HUES64 (cell line): Measurements from ENCODE around the gene KCNA5.

ENCODE experiments used
- H3K27ac ChIP-seq: 2 replicates; pipeline ENCODE4 v1.7.0; 2013; ENCODE audit warnings: low read depth, low read length, inconsistent platforms
- H3K27me3 ChIP-seq: 2 replicates; pipeline ENCODE4 v1.6.1; 2013; ENCODE audit warnings: mild to moderate bottlenecking, low read length; ENCODE audit not compliant: insufficient read depth
- H3K36me3 ChIP-seq: 2 replicates; pipeline ENCODE4 v1.6.1; 2013; ENCODE audit warnings: mild to moderate bottlenecking, low read length; ENCODE audit not compliant: insufficient read depth
- H3K4me1 ChIP-seq: 2 replicates; pipeline ENCODE4 v1.6.1; 2013; ENCODE audit warnings: mild to moderate bottlenecking, low read length, moderate library complexity; ENCODE audit not compliant: insufficient read depth
- H3K4me3 ChIP-seq: 2 replicates; pipeline ENCODE4 v1.5.1; 2013; ENCODE audit warnings: mild to moderate bottlenecking, low read length, moderate library complexity
- H3K9ac ChIP-seq: 2 replicates; pipeline ENCODE4 v1.6.1; 2013; ENCODE audit warnings: mild to moderate bottlenecking, low read depth, low read length
- H3K9me3 ChIP-seq: 2 replicates; pipeline ENCODE4 v1.6.1; 2013; ENCODE audit warnings: low read depth, low read length; ENCODE audit not compliant: insufficient read depth
- WGBS: fragments of 150-250, 120-280 bp; methylation state at CpG from one replicate; pipeline ENCODE4 v1.1.7; 2013; ENCODE audit warnings: missing lambda C conversion rate; 5-methylcytosine and 5-hydroxymethylcytosine counted together

Gene KCNA5

DNA sequence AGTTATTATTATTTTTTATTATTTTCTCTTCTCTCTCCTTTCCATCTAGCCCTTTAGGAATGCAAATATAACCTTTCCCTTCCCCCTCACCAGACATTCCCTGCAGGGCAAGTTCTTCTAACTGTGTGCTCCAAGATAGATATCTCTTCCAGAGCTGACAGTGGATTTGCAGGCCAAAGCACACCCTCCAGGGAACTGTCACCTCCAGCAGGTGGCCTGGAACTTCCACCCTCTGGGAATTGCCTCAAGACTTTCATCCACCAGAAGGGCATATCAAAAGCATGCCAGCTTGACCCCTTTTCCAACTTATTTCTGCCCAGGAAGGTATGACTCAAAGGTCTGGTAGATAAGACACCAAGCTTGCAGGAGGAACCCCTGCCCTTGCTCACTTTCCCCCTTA is 13.6 kb upstream of the KCNA5 start:
- H3K9me3 ChIP-seq, result no peaks in the 10 kb centered on the region
- peaks cover 23% of the 10 kb centered on the region for H3K4me1 ChIP-seq
- H3K36me3 ChIP-seq, result no peaks in the 10 kb centered on the region
- H3K9ac ChIP-seq, result no peak overlapping the region
- H3K27ac ChIP-seq, result no peak overlapping the region
- H3K4me3 ChIP-seq, result no peak overlapping the region
- no peaks in the 10 kb centered on the region for H3K27me3 ChIP-seq

DNA sequence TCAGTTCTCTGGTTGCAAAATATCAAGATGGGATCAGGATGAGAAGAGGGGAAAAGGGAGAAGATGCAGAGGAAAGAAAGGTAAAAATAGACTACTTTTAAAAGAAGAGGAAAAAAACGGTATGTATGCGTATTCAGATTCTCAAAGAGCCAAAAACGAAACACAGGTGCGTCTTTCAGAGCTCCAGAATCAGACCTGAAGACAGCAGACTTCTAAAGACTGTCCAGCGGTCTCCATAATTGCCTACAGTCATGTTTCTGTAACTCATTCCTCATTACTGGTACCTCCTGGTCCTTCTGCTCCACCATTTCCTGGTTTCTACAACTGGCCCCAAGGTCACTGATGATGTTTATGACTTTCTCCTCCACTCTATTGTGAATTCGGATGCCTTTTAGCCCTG is 12.4 kb upstream of the KCNA5 start:
- 95% methylated on average over 6 of the region's 6 CpGs for WGBS
- no peaks in the 10 kb centered on the region for H3K27me3 ChIP-seq

DNA sequence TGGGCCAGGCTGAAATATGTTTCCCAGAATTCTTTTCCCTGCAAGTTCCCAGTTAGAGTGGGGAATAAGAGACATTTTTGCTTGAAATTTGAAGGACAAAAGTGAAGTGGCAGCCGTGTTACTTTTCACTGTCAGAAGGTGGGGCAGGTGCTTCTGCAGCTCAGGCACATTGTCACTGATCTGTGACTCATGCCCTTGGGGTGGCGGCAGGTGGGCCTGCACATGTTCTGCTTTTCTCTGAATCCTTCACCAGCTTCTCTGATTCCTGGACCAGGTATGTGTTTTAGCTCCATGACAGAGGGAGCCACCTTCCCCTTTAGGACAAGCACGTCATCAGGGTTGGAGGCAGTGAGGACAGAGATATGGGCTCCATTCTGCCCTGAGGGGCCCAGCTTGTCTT is 11.7 kb upstream of the KCNA5 start:
- Histone ChIP-seq H3K9me3 (no peaks in the 10 kb centered on the region), H3K9ac (no peak overlapping the region), H3K27me3 (no peaks in the 10 kb centered on the region), H3K36me3 (no peaks in the 10 kb centered on the region), H3K4me3 (no peak overlapping the region), H3K4me1 (peaks cover 16% of the 10 kb centered on the region), H3K27ac (no peak overlapping the region)
- 92% methylated on average over 3 of the region's 3 CpGs for WGBS

More for the DNA sequence above, 12.4 kb upstream of the KCNA5 start:
- Histone ChIP-seq H3K9me3 (no peaks in the 10 kb centered on the region), H3K9ac (no peak overlapping the region), H3K27ac (no peak overlapping the region), H3K4me1 (peaks cover 22% of the 10 kb centered on the region), H3K4me3 (no peak overlapping the region), H3K36me3 (no peaks in the 10 kb centered on the region)

DNA sequence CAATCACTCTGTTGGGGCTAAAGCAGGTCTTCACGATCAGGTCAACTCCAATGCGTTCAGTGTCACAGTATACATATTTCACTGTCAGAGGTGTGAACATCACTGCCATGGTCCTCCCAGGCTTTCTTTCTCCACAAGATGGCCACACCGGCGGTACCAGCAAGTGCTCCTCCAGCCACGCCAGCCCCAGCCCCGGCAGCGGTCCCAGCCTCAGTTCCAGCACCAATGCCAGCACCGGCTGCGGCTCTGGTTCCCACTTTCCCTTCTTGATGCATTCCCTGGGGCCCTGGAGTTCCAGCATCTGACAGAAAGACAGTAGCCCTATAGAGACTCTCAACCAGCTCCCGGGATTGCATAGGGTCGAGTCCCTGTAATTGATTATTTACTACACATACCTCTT is 10.9 kb upstream of the KCNA5 start:
- Histone ChIP-seq H3K9me3 (no peaks in the 10 kb centered on the region), H3K36me3 (no peaks in the 10 kb centered on the region), H3K4me3 (no peak overlapping the region), H3K27ac (no peak overlapping the region), H3K9ac (no peak overlapping the region), H3K27me3 (no peaks in the 10 kb centered on the region), H3K4me1 (peaks cover 9% of the 10 kb centered on the region; the same call in 1 of the 2 replicates)
- 96% methylated on average over 11 of the region's 11 CpGs for WGBS

DNA sequence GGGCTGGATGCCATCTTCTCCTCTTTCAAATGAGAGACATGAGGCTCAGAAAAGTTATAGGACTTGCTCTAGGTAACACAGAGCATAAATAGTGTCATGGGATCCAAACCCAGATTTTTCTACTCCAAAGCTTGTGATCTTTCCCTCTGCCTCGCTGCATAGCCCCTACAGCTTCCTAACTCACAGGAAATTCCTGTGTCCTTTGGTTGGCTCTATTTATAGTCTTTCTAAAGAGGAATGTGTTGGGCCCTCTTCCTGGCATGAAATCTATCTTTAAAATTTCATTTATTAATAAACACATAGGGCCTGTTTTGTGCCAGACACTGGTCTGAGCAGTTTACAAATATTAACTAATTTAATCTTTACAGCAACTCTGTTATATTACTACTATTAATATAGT is 9.8 kb upstream of the KCNA5 start:
- Histone ChIP-seq H3K27ac (no peak overlapping the region), H3K36me3 (no peaks in the 10 kb centered on the region), H3K4me1 (peaks cover 4% of the 10 kb centered on the region), H3K9ac (no peak overlapping the region), H3K9me3 (no peaks in the 10 kb centered on the region), H3K4me3 (no peak overlapping the region), H3K27me3 (no peaks in the 10 kb centered on the region)
- WGBS, result 83% methylated on average over 1 of the region's 1 CpG

DNA sequence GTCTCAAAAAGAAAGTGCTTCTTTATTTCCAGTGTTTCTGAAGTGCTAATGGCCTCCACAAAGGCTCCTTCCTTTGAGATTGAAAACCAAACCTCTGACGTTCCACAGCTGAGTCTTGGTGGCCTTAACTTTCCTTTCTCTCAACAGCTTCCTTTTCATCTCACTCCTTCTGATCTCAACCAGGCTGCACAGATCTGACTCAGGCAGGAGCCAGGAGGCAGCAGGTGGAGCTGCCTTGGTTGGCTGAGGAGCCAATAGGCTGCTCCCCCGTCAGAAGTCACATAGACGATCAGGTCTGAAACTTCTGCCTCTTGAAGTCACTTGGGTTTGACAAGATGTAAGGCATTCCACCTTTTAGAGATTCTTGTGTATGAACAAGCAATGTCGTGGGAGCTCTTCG is 9.1 kb upstream of the KCNA5 start:
- H3K9me3 ChIP-seq, result no peaks in the 10 kb centered on the region
- no peaks in the 10 kb centered on the region for H3K36me3 ChIP-seq
- H3K27ac ChIP-seq, result no peak overlapping the region
- H3K27me3 ChIP-seq, result 0 out of 2 replicates have a peak, but pooled peaks cover 2% of the 10 kb centered on the region
- H3K4me3 ChIP-seq, result no peak overlapping the region
- whole genome bisulfite sequencing, result 38% methylated on average over 3 of the region's 5 CpGs
- H3K9ac ChIP-seq, result no peak overlapping the region
- H3K4me1 ChIP-seq, result peaks cover 4% of the 10 kb centered on the region

DNA sequence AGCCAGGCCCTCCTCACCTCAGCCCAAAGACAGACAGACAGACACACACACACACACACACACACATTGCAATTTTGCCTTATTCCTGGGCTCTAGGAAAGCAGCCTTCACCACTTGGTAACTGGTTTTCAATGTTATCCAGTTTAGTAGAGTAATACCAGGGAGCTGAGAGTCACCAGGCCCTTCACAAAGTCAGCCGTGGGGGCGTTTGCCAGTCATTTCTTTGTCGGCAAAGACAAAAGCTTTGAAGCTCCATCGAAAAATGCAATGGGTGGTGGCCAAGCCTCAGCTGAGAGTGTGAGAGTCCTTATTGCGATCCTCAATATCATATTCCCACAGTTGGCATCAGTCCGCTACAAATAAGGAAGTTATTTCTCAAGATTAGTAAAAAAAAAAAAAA is 8.1 kb upstream of the KCNA5 start:
- H3K27me3 ChIP-seq, result peaks cover 3% of the 10 kb centered on the region
- 82% methylated on average over 4 of the region's 6 CpGs for WGBS

DNA sequence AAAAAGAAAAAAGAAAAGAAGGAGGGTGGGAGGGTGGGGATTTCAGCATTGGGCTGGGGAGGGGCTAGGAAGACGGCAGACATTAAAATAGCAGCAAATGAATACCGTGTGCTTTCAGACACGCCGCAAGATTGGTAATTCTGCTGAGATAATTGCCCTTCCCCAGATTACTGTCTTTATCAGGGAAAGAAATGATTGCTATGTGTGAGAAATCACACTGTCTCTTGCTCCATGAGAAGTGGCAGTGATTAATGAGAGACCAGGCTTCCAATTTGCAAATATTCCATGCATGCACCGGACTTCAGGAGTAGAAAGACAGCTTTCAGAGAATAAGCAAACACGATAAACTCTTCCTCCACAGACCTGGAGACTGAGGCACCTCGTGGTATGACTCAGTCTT is 7.6 kb upstream of the KCNA5 start:
- Histone ChIP-seq H3K4me3 (no peak overlapping the region), H3K27ac (no peak overlapping the region), H3K4me1 (peaks cover 4% of the 10 kb centered on the region), H3K36me3 (no peaks in the 10 kb centered on the region), H3K9ac (no peak overlapping the region), H3K9me3 (no peaks in the 10 kb centered on the region), H3K27me3 (peaks cover 7% of the 10 kb centered on the region)
- WGBS, result 87% methylated on average over 7 of the region's 7 CpGs

More for the DNA sequence above, 8.1 kb upstream of the KCNA5 start:
- H3K36me3 ChIP-seq, result no peaks in the 10 kb centered on the region
- no peaks in the 10 kb centered on the region for H3K9me3 ChIP-seq
- H3K4me3 ChIP-seq, result no peak overlapping the region
- peaks cover 4% of the 10 kb centered on the region for H3K4me1 ChIP-seq
- H3K9ac ChIP-seq, result no peak overlapping the region
- no peak overlapping the region for H3K27ac ChIP-seq

DNA sequence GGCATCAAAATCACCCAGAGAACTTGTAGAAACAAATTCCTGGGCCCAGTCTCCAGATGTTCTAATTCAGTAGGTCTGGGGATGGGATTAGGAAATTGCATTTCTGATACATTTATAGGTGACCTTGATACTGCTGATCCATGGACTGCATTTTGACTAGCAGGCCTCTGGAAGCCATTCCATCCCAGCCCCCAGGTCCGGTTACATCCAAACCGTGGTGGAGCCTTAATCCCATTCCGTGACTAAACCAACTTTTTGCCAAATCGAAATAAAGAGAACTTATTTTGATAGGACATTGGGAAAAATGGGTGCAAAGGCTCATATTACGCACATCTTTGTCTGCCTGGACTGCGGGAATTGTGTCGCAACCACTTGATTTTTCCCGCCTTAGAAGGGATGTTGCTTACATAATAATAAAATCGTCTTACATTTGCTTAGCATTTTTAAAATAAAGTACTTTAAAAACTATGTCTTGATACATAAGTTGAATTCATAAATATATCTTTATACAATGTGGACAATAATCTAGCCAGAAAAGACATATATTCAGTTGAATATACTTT is 5.8 kb upstream of the KCNA5 start:
- peaks cover 26% of the 10 kb centered on the region for H3K27me3 ChIP-seq
- H3K36me3 ChIP-seq, result no peaks in the 10 kb centered on the region
- peaks cover 4% of the 10 kb centered on the region for H3K4me1 ChIP-seq
- no peaks in the 10 kb centered on the region for H3K9me3 ChIP-seq
- no peak overlapping the region for H3K9ac ChIP-seq
- H3K4me3 ChIP-seq, result no peak overlapping the region
- H3K27ac ChIP-seq, result no peak overlapping the region
- WGBS, result 92% methylated on average over 8 of the region's 9 CpGs

DNA sequence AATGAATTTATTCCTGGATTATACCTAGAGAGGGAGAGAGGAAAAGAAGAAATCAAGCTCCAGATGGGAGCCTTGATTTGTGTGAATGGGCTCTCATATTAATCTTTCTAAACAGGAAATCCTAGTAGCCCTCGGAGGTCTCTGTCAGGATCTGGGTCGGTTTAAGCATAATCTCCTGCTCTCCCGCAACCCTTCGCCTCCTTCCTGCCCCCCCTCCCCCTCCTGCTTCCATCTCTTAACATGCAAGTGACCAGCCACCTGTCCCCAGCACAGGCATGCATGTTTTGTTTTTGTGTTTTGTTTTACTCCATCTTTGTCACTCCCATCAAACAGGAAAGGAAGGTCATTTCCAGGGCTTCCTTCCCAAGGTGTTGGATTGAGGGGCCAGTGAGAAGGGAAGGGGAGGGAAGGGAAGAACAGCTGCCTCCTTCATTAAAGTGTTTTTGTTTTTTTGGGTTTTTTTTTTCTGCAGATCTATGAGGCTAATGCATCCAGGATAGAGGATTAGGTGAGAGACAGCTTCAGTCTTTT is 4.8 kb upstream of the KCNA5 start:
- Histone ChIP-seq H3K27me3 (peaks cover 35% of the 10 kb centered on the region), H3K27ac (no peak overlapping the region), H3K4me3 (no peak overlapping the region), H3K9ac (no peak overlapping the region), H3K4me1 (peaks cover 9% of the 10 kb centered on the region), H3K36me3 (no peaks in the 10 kb centered on the region), H3K9me3 (no peaks in the 10 kb centered on the region)
- 18% methylated on average over 4 of the region's 4 CpGs for WGBS

DNA sequence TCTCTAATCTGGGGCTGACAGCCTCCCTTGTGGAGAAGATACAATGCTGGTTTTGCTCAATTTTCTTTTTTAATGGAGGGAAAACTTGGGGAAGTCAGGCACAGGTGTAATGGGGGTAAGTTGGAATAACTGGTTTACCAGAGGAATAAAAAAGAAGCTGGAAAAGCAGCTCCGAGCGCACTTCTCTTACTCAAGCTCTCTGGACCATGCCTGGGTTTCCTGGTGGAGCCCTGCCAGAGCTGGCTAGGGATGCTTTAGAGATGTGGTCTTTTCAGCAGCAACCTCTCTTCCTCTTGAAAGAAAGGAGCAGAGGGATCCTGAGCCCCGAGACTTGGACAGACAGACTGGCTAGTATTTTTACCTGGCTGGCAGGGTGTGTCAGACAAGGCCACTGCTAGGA is 3.9 kb upstream of the KCNA5 start:
- Histone ChIP-seq H3K27ac (no peak overlapping the region), H3K4me1 (peaks cover 5% of the 10 kb centered on the region), H3K9ac (no peak overlapping the region), H3K9me3 (no peaks in the 10 kb centered on the region), H3K36me3 (no peaks in the 10 kb centered on the region), H3K27me3 (peaks cover 45% of the 10 kb centered on the region), H3K4me3 (no peak overlapping the region)
- WGBS, result 99% methylated on average over 3 of the region's 3 CpGs

DNA sequence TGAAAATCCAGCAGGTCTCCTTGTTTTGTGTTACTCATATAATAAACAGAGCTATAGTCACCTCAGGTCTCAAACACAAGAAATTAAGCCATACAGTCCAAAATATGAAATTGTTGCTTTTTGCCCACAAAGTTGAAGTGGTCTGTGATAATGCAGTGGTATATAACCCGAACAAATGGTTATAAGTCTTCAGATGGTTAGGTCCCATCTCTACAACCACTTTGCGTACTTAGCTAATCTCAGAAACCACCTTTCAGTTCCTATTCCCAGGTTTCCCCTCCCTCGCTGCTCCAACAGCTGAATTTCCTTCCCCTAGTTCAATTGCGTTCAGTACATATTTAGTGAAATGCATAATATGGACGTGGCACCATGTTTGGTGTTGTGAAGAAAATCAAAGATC is 3.3 kb upstream of the KCNA5 start:
- peaks cover 5% of the 10 kb centered on the region for H3K4me1 ChIP-seq
- peaks cover 51% of the 10 kb centered on the region for H3K27me3 ChIP-seq
- 67% methylated on average over 3 of the region's 5 CpGs for WGBS
- H3K36me3 ChIP-seq, result no peaks in the 10 kb centered on the region
- no peaks in the 10 kb centered on the region for H3K9me3 ChIP-seq
- H3K9ac ChIP-seq, result no peak overlapping the region
- no peak overlapping the region for H3K4me3 ChIP-seq
- H3K27ac ChIP-seq, result no peak overlapping the region
